IMR-90 (cell line): ENCODE data around the gene ZNF593OS. TPM values are rescaled to one million over a fixed set of nuclear protein-coding genes. Genes with fewer than 3 reads are reported as not detected.

Source experiments
- ATAC-seq: fragments of 200-7000 bp; cut with Tn5 transposase; 2 replicates; pipeline ENCODE4 v1.9.1; 2020; ENCODE audit warnings: low read depth, mild to moderate bottlenecking, moderate library complexity
- BruUV-seq: library from RNA; stranded (reverse); fragments of 400-500 nt; replicated peaks from 2 replicates; lab custom pipeline; 2021; lab: Mats Ljungman, UMichigan
- CTCF ChIA-PET: fragments of 300-600 bp; formaldehyde crosslinking; extraction: SDS; loops from one replicate; lab custom pipeline; 2021; ENCODE audit warnings: antibody characterized with exemption; lab: Yijun Ruan, JAX
- POLR2A ChIA-PET: fragments of 300-600 bp; sonication (Branson Sonifier 250); formaldehyde crosslinking; loops from one replicate; lab custom pipeline; 2022; ENCODE audit warnings: antibody characterized with exemption; ENCODE audit not compliant: unreplicated experiment; lab: Charles Lee
- DNase-seq: peaks from one replicate; pipeline ENCODE4 v3.0.0; 2013
- H2AFZ ChIP-seq: replicated peaks from 2 replicates; pipeline ENCODE3; 2013; ENCODE audit warnings: low read length, mild to moderate bottlenecking; ENCODE audit not compliant: poor library complexity
- H2AK5ac ChIP-seq: 2 replicates; pipeline ENCODE4 v1.6.1; 2013; ENCODE audit warnings: low read depth, low read length, inconsistent platforms
- H2AK9ac ChIP-seq: replicated peaks from 2 replicates; pipeline ENCODE3; 2013; ENCODE audit warnings: mild to moderate bottlenecking, low read depth, low read length, moderate library complexity; ENCODE audit not compliant: poor library complexity
- H2BK120ac ChIP-seq: 2 replicates; pipeline ENCODE4 v1.6.1; 2013; ENCODE audit warnings: low read depth, low read length, inconsistent platforms
- H2BK15ac ChIP-seq: 3 replicates; pipeline ENCODE4 v1.6.1; 2013; ENCODE audit warnings: low read depth, low read length, inconsistent platforms
- H2BK20ac ChIP-seq: 2 replicates; pipeline ENCODE4 v1.6.1; 2013; ENCODE audit warnings: low read depth, mild to moderate bottlenecking, inconsistent platforms, low read length, moderate library complexity
- H2BK5ac ChIP-seq: 2 replicates; pipeline ENCODE4 v1.6.1; 2013; ENCODE audit warnings: mild to moderate bottlenecking, low read depth, low read length, inconsistent platforms; ENCODE audit not compliant: poor library complexity, severe bottlenecking
- H3K14ac ChIP-seq: replicated peaks from 2 replicates; pipeline ENCODE4 v1.6.1; 2013; ENCODE audit warnings: low read depth, low read length, inconsistent platforms
- H3K18ac ChIP-seq: 2 replicates; pipeline ENCODE4 v1.6.1; 2013; ENCODE audit warnings: low read depth, low read length, control low read depth
- H3K23ac ChIP-seq: 2 replicates; pipeline ENCODE4 v1.6.1; 2013; ENCODE audit warnings: low read depth, low read length, inconsistent platforms
- H3K27ac ChIP-seq: 2 replicates; pipeline ENCODE4 v1.5.1; 2013; ENCODE audit warnings: mild to moderate bottlenecking, control low read depth, low read length; ENCODE audit not compliant: insufficient read depth
- H3K27me3 ChIP-seq: 2 replicates; pipeline ENCODE4 v1.6.1; 2013; ENCODE audit warnings: low read length; ENCODE audit not compliant: control insufficient read depth, insufficient read depth
- H3K36me3 ChIP-seq: 2 replicates; pipeline ENCODE4 v1.6.1; 2013; ENCODE audit warnings: low read length, mixed read lengths; ENCODE audit not compliant: control insufficient read depth, insufficient read depth
- H3K4ac ChIP-seq: 2 replicates; pipeline ENCODE4 v1.6.1; 2013; ENCODE audit warnings: low read depth, low read length, inconsistent platforms
- H3K4me1 ChIP-seq: 2 replicates; pipeline ENCODE4 v1.6.1; 2013; ENCODE audit warnings: low read length, mixed read lengths; ENCODE audit not compliant: control insufficient read depth, insufficient read depth
- H3K4me2 ChIP-seq: 2 replicates; pipeline ENCODE4 v1.6.1; 2013; ENCODE audit warnings: low read depth, mild to moderate bottlenecking, control low read depth, low read length, moderate library complexity
- H3K4me3 ChIP-seq: 2 replicates; pipeline ENCODE4 v1.5.1; 2013; ENCODE audit warnings: low read depth, mild to moderate bottlenecking, control low read depth, low read length, moderate library complexity; ENCODE audit not compliant: insufficient read depth
- H3K56ac ChIP-seq: 2 replicates; pipeline ENCODE4 v1.6.1; 2013; ENCODE audit warnings: low read length, inconsistent platforms; ENCODE audit not compliant: insufficient read depth; ENCODE audit errors: extremely low read depth
- H3K79me1 ChIP-seq, 2 experiments: 2 replicates each; pipeline ENCODE4 v1.6.1; 2013; ENCODE audit warnings: low read length in 2 of 2, inconsistent platforms in 1 of 2, low read depth in 1 of 2
- H3K9ac ChIP-seq: 2 replicates; pipeline ENCODE4 v1.6.1; 2013; ENCODE audit warnings: low read depth, low read length, control low read depth
- H3K9me1 ChIP-seq: 2 replicates; pipeline ENCODE4 v1.6.1; 2013; ENCODE audit warnings: low read length, inconsistent platforms; ENCODE audit not compliant: insufficient read depth
- H3K9me3 ChIP-seq: 2 replicates; pipeline ENCODE4 v1.6.1; 2013; ENCODE audit warnings: low read length; ENCODE audit not compliant: control insufficient read depth, insufficient read depth
- H4K20me1 ChIP-seq: 2 replicates; pipeline ENCODE4 v1.6.1; 2013; ENCODE audit warnings: low read length, inconsistent platforms; ENCODE audit not compliant: insufficient read depth
- H4K5ac ChIP-seq: 2 replicates; pipeline ENCODE4 v1.6.1; 2013; ENCODE audit warnings: mild to moderate bottlenecking, low read depth, low read length, control low read depth
- H4K8ac ChIP-seq, 2 experiments: 2 replicates each; pipeline ENCODE4 v1.6.1; 2013; ENCODE audit warnings: low read depth in 2 of 2, low read length in 2 of 2, control low read depth in 1 of 2, inconsistent platforms in 1 of 2
- H4K91ac ChIP-seq: 2 replicates; pipeline ENCODE4 v1.6.1; 2013; ENCODE audit warnings: low read depth, low read length, inconsistent platforms; ENCODE audit not compliant: insufficient read depth
- BHLHE40 ChIP-seq: fragments of 150-350 bp; IDR thresholded peaks from 2 replicates; pipeline ENCODE4 v1.6.1; 2016; ENCODE audit warnings: mild to moderate bottlenecking, low read depth, low read length
- CEBPB ChIP-seq: IDR thresholded peaks from 2 replicates; pipeline ENCODE4 v1.6.1; 2012; ENCODE audit warnings: low read depth, low read length, improper control_type of control experiment
- CHD1 ChIP-seq: IDR thresholded peaks from 2 replicates; pipeline ENCODE4 v1.6.1; 2012; ENCODE audit warnings: low read depth, low read length, improper control_type of control experiment
- FOS ChIP-seq: fragments of 150-350 bp; IDR thresholded peaks from 2 replicates; pipeline ENCODE4 v1.6.1; 2016; ENCODE audit warnings: low read depth, low read length
- MAZ ChIP-seq: IDR thresholded peaks from 2 replicates; pipeline ENCODE4 v1.6.1; 2012; ENCODE audit warnings: low read depth, mild to moderate bottlenecking, low read length, improper control_type of control experiment, moderate library complexity, borderline replicate concordance
- MXI1 ChIP-seq: IDR thresholded peaks from 2 replicates; pipeline ENCODE4 v1.6.1; 2012; ENCODE audit warnings: low read depth, mild to moderate bottlenecking, low read length, moderate library complexity, borderline replicate concordance
- POLR2A ChIP-seq: IDR thresholded peaks from 2 replicates; pipeline ENCODE4 v1.6.1; 2012; ENCODE audit warnings: mild to moderate bottlenecking, low read depth, low read length
- RAD21 ChIP-seq: IDR thresholded peaks from 2 replicates; pipeline ENCODE4 v1.6.1; 2012; ENCODE audit warnings: low read length, improper control_type of control experiment
- RCOR1 ChIP-seq: IDR thresholded peaks from 2 replicates; pipeline ENCODE4 v1.6.1; 2012; ENCODE audit warnings: mild to moderate bottlenecking, low read length, improper control_type of control experiment; ENCODE audit not compliant: insufficient replicate concordance
- RFX5 ChIP-seq: IDR thresholded peaks from 2 replicates; pipeline ENCODE4 v1.8.0; 2012; ENCODE audit warnings: low read depth, mild to moderate bottlenecking, low read length, moderate library complexity
- SMC3 ChIP-seq: fragments of 150-350 bp; IDR thresholded peaks from 2 replicates; pipeline ENCODE4 v1.6.1; 2016; ENCODE audit warnings: low read depth, mild to moderate bottlenecking, antibody characterized with exemption, low read length, moderate library complexity
- USF2 ChIP-seq: fragments of 150-350 bp; IDR thresholded peaks from 2 replicates; pipeline ENCODE4 v1.6.1; 2017; ENCODE audit warnings: mild to moderate bottlenecking, antibody characterized with exemption, low read length, low read depth
- WGBS, 2 experiments: methylation state at CpG; one replicate each; pipeline versions ENCODE4 v1.1.5 to v1.1.7; 2013; ENCODE audit warnings: missing lambda C conversion rate in 2 of 2; ENCODE audit not compliant: insufficient read length in 1 of 2; ENCODE audit errors: extremely low coverage in 2 of 2; 5-methylcytosine and 5-hydroxymethylcytosine counted together
- dilution Hi-C: fragments of 300-500 bp; cut with HindIII; formaldehyde crosslinking; loops from one replicate; pipeline ENCODE4 v1.14.3; 2018; ENCODE audit warnings: low sequenced_read_pairs; ENCODE audit not compliant: unreplicated experiment
- in situ Hi-C: fragments of 300-500 bp; cut with MboI; formaldehyde crosslinking; loops from 3 replicates; pipeline ENCODE4 v1.14.3; 2019; ENCODE audit warnings: low sequenced_read_pairs, inconsistent platforms, mixed read lengths
- intact Hi-C: fragments of 100-400 bp; cut with micrococcal nuclease; formaldehyde crosslinking; loops from 2 replicates; pipeline ENCODE4 v1.10.0; 2022
- polyA plus RNA-seq, 3 experiments: library from polyadenylated mRNA; depleted of rRNA; stranded (reverse); fragments of >200 nt; gene quantifications; 2 replicates each; pipeline ENCODE4 v1.2.3, GENCODE V29; 2012; ENCODE audit warnings: low replicate concordance in 1 of 3
- total RNA-seq: library from RNA; depleted of rRNA; stranded (reverse); fragments of >200 nt; gene quantifications from 2 replicates; pipeline ENCODE4 v1.2.3, GENCODE V29; 2012
- TF ChIP-seq, protein P1 (sequence below): fragments of 150-350 bp; IDR thresholded peaks from 2 replicates; pipeline ENCODE4 v1.6.1; 2016; ENCODE audit warnings: low read depth, mild to moderate bottlenecking, low read length, moderate library complexity, borderline replicate concordance

The ZNF593OS gene
- total and polyA plus RNA-seq, 2 of the 4 experiments (the other 2 are of a cell fraction) = not detected

DNA sequence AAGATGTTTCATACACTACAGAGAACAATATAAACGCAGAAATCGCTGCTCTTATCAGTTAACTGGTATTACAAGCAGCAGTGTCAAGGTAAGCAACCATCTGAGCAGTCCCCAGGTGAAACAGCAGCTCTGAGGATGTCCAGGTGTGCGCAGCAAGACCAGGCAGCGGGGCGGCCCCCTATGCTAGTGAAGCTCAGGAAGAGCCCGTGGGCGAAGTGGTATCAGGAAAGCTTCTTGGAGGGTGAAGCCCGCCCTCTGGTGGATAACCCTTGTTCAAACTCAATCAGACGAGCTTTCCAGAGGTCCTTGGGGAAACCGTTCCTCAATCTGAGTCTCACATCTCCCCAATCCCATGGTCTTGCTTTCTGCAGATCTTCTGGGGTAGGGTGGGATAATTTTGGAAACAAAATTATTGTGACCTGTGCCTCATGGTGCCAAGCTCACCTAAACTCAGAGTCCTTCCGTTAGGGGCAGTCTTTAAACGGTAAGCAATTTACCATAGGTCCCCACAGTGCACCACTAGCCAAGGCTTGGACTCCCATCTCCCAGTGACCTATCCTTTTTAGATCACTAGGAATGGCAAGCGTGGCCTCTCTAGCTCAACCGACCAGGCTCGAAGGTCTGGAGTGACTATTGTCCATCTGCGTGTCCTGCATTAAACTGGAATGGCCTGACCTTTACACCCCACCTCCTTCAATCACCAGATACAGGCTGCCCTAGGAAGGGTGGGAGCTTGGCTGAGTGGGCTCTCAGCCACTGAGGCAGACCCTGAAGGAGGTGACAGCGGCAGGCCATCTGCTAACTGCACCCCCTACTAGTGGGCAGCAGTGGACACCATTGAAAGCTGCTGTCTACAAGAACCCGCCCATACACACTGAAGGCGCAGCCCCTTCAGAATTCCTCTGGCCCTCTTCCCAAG lies 26.3 kb downstream of the ZNF593OS start:
- Histone ChIP-seq H3K9me1 (no peaks in the 10 kb centered on the region), H2BK20ac (no peak overlapping the region), H3K27ac (no peak overlapping the region), H2BK5ac (no peak overlapping the region), H4K91ac (no peak overlapping the region), H2AFZ (peak overlapping the region; percentile 86), H4K8ac (no peak overlapping the region), H3K23ac (no peak overlapping the region), H4K20me1 (no peaks in the 10 kb centered on the region), H2AK9ac (no peak overlapping the region), H3K36me3 (no peaks in the 10 kb centered on the region), H3K9ac (no peak overlapping the region), H3K79me1 (no peaks in the 10 kb centered on the region), H3K4me2 (peak overlapping the region; percentile 74; the same call in 1 of the 2 replicates), H3K56ac (no peak overlapping the region), H3K4me3 (no peak overlapping the region), H2AK5ac (no peak overlapping the region), H4K5ac (no peak overlapping the region), H3K27me3 (peaks cover 27% of the 10 kb centered on the region), H3K4me1 (no peaks in the 10 kb centered on the region), H2BK15ac (no peak overlapping the region), H2BK120ac (no peak overlapping the region), H3K14ac (no peak overlapping the region), H3K4ac (no peak overlapping the region), H3K18ac (no peak overlapping the region), H3K9me3 (no peaks in the 10 kb centered on the region)
- peak; percentile 80 for DNase-seq
- intact Hi-C loops (loop anchor here (1.0 kb wide), 2 partner anchors 40 to 109 kb away; no protein-coding TSS in a partner anchor), dilution Hi-C loops (no loop called here), in situ Hi-C loops (loop anchor here (5.0 kb wide), 2 partner anchors 38 to 103 kb away; no protein-coding TSS in a partner anchor)
- CTCF ChIA-PET = interaction anchor here (0.5 to 1.6 kb wide), 16 partner anchors 15 to 315 kb away, joined by 3 to 9 read pairs (median 3); partner anchors contain the start of genes CNKSR1 and PDIK1L
- POLR2A ChIA-PET = no interaction called here
- peak; percentile 97 for ATAC-seq
- no TSS peak for BruUV-seq
- WGBS, 2 experiments = 69% methylated on average over 2 of the region's 19 CpGs; no CpG with 5 or more reads in 1 of the 2 experiments
- TF ChIP-seq RFX5 (no peak), CHD1 (no peak), BHLHE40 (no peak), SMC3 (peak; percentile 92), RCOR1 (no peak), MXI1 (no peak), FOS (no peak), MAZ (no peak), USF2 (no peak), POLR2A (no peak), CEBPB (no peak), RAD21 (peak; percentile 77)
- TF ChIP-seq, protein P1, sequence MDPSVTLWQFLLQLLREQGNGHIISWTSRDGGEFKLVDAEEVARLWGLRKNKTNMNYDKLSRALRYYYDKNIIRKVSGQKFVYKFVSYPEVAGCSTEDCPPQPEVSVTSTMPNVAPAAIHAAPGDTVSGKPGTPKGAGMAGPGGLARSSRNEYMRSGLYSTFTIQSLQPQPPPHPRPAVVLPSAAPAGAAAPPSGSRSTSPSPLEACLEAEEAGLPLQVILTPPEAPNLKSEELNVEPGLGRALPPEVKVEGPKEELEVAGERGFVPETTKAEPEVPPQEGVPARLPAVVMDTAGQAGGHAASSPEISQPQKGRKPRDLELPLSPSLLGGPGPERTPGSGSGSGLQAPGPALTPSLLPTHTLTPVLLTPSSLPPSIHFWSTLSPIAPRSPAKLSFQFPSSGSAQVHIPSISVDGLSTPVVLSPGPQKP = no peak
